NCI-H2029 (cell line): ENCODE data around the gene GNL3.
"Not testable (repeated sequence)": the region's sequence is repeated elsewhere in the genome, so short reads cannot be mapped to it uniquely, and the experiment has no call there.

Source experiments
- DNase-seq: peaks from one replicate; lab custom pipeline; 2025; lab: John Stamatoyannopoulos, UW

GNL3 gene

GRCh38 chr3:52685709-52686691, at the start of gene GNL3, which contains the start of gene PBRM1:
TSS of gene GNL3 (plus strand) at chr3:52686032. CDS start at chr3:52686093, 61 bp downstream.
TSS of gene PBRM1 (minus strand) at chr3:52685913.
- DNase-seq, result peak; percentile 78

GRCh38 chr3:52636673-52637072, 49.2 kb upstream of the GNL3 start:
- peak; percentile 3 for DNase-seq

GRCh38 chr3:52645549-52645948, 40.3 kb upstream of the GNL3 start:
- DNase-seq, result no peak

- DNase-seq, result no peak
Observed at GRCh38 chr3:52649461-52650210, 36.2 kb upstream of the GNL3 start.

- DNase-seq, result no peak
Observed at GRCh38 chr3:52650439-52650838, 35.4 kb upstream of the GNL3 start.

- no peak for DNase-seq
Observed at GRCh38 chr3:52651592-52651991, 34.2 kb upstream of the GNL3 start.

GRCh38 chr3:52655895-52656294, 29.9 kb upstream of the GNL3 start:
- DNase-seq, result no peak

- no peak for DNase-seq
Observed at GRCh38 chr3:52660046-52660445, 25.8 kb upstream of the GNL3 start.

- DNase-seq, result no peak
Observed at GRCh38 chr3:52663098-52663497, 22.7 kb upstream of the GNL3 start.

- no peak for DNase-seq
Observed at GRCh38 chr3:52670621-52671521, 15.0 kb upstream of the GNL3 start.

GRCh38 chr3:52671676-52672075, 14.2 kb upstream of the GNL3 start:
- DNase-seq, result no peak

- not testable (repeated sequence) for DNase-seq
Observed at GRCh38 chr3:52676201-52676600, 9.6 kb upstream of the GNL3 start.

- no peak for DNase-seq
Observed at GRCh38 chr3:52678265-52679198, 7.3 kb upstream of the GNL3 start.

GRCh38 chr3:52679199-52679538, 6.7 kb upstream of the GNL3 start:
- DNase-seq, result no peak

GRCh38 chr3:52679811-52680210, 6.0 kb upstream of the GNL3 start:
- no peak for DNase-seq

- DNase-seq, result no peak
Observed at GRCh38 chr3:52681596-52681995, 4.2 kb upstream of the GNL3 start.

GRCh38 chr3:52682016-52682415, 3.8 kb upstream of the GNL3 start:
- no peak for DNase-seq

GRCh38 chr3:52683611-52684010, 2.2 kb upstream of the GNL3 start:
- no peak for DNase-seq

- no peak for DNase-seq
Observed at GRCh38 chr3:52684184-52684583, 1.6 kb upstream of the GNL3 start.

GRCh38 chr3:52685285-52685708, 535 bp upstream of the GNL3 start:
- DNase-seq, result peak; percentile 73

- no peak for DNase-seq
Observed at GRCh38 chr3:52688266-52688665, 2.4 kb downstream of the GNL3 start.
